ENCODE data around the gene TEDDM1.

Gene TEDDM1

DNA sequence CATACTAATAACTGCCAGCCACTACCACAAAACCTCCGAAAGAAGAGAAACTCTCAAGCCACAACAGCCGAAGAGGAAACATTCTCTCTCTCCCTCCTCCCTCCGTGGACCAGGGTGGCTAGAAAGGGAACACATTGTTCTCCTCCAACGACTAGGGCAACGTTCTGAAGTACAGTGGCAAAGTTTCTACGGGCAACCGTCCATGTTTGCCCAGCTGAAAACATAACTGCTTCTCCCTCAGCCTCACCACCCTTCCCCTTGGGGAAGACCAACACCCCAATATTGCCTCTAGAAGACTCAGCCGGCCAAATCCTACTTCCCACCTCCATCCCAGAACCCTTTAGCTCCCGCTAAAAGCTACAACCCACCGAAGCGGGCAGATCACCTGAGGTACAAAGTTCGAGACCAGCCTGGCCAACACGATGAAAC is 10.8 kb downstream of the TEDDM1 start:
- peak; percentile 66 to 81 for DNase-seq
- peak overlapping the region; percentile 96 to 97 for H3K27ac ChIP-seq
- H3K36me3 ChIP-seq = peaks cover 40 to 63% (median 62%) of the 10 kb centered on the region in 3 donors
- no peaks in the 10 kb centered on the region for H3K9me3 ChIP-seq
- TF ChIP-seq, protein P1, sequence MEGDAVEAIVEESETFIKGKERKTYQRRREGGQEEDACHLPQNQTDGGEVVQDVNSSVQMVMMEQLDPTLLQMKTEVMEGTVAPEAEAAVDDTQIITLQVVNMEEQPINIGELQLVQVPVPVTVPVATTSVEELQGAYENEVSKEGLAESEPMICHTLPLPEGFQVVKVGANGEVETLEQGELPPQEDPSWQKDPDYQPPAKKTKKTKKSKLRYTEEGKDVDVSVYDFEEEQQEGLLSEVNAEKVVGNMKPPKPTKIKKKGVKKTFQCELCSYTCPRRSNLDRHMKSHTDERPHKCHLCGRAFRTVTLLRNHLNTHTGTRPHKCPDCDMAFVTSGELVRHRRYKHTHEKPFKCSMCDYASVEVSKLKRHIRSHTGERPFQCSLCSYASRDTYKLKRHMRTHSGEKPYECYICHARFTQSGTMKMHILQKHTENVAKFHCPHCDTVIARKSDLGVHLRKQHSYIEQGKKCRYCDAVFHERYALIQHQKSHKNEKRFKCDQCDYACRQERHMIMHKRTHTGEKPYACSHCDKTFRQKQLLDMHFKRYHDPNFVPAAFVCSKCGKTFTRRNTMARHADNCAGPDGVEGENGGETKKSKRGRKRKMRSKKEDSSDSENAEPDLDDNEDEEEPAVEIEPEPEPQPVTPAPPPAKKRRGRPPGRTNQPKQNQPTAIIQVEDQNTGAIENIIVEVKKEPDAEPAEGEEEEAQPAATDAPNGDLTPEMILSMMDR (IDR thresholded peaks at IDR 0.05) = no peak
- intact Hi-C loops (cut with DNase I; ENCODE audit: low total_unique reads) = loop anchor here (5.0 to 10.0 kb wide), 2 partner anchors 213 to 365 kb away; partner anchors contain the start of gene RGS16
- H3K27me3 ChIP-seq = no peaks in the 10 kb centered on the region
- H3K4me1 ChIP-seq = peaks cover 0 to 48% (median 21%) of the 10 kb centered on the region in 4 donors
- H3K4me3 ChIP-seq = peak overlapping the region; percentile 80 to 85

DNA sequence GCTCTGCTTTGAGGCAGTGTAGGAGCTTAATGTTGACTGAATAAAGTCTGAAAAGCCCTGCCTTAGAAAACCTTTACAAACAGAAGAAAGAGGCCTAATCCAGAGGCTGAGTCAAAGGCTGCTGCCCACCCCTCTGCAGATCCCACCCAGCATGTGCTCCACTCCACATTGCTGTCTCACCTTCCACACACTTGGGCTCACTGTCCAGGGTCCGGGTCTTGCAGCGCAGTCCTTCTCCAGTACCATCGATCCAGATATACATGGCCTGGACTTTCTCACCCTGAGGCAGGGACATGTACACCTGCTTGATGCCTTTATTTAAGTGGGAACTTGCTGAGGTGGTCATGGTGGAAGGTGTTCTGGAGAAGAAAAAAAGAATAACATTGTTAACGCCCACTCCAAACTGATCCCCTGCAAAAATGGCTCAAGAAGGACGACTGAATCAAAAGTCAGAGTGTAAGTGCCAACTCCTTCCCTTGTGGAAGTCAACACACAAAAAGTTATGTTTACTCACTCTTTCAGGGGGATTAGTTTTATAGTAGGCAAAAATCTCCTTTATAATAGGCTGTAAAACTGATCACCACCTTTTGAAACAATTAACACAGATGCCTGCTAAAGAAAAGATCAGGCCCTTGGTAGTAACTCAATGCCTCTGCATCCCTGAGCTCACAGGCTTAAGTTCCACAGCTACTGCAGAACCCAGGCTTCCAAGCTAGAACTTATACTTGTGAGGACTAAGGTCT is 11.9 kb downstream of the TEDDM1 start:
- Histone ChIP-seq H3K27me3 (no peaks in the 10 kb centered on the region), H3K36me3 (peaks cover 51 to 74% (median 73%) of the 10 kb centered on the region in 3 donors), H3K27ac (peak overlapping the region; percentile 96 to 97), H3K4me1 (peaks cover 0 to 48% (median 21%) of the 10 kb centered on the region in 4 donors), H3K4me3 (peak overlapping the region; percentile 80 to 85), H3K9me3 (no peaks in the 10 kb centered on the region)
- intact Hi-C loops (cut with DNase I; ENCODE audit: low total_unique reads) = no loop called here
- TF ChIP-seq, protein P1 (IDR thresholded peaks at IDR 0.05) = no peak
- no peak for DNase-seq

DNA sequence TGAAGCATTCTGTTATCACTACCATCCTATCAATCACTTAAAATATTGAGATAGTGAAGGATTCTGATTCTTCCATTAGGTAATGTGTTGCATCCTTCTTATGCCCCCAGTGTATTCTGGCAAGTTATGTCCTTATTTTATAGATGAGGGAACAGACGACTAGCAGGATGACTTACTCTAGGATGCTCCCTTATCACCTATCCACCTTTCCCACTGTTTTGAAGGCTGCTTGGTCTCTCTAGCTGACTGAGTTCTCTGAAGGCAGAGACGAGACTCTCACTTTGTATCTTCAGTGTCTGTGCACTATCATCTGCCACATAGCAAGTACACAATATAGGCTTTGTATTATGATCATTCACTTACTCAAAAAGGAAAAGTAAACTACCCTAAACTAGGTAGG is 12.9 kb downstream of the TEDDM1 start:
- intact Hi-C loops (cut with DNase I; ENCODE audit: low total_unique reads) = no loop called here
- Histone ChIP-seq H3K27ac (peak overlapping the region in 1 of 2 donors; percentile 96), H3K4me3 (peak overlapping the region; percentile 80 to 85), H3K27me3 (no peaks in the 10 kb centered on the region), H3K36me3 (peaks cover 61 to 84% (median 83%) of the 10 kb centered on the region in 3 donors), H3K9me3 (no peaks in the 10 kb centered on the region), H3K4me1 (peaks cover 0 to 41% (median 19%) of the 10 kb centered on the region in 4 donors)
- DNase-seq = no peak
- TF ChIP-seq, protein P1 (IDR thresholded peaks at IDR 0.05) = no peak

DNA sequence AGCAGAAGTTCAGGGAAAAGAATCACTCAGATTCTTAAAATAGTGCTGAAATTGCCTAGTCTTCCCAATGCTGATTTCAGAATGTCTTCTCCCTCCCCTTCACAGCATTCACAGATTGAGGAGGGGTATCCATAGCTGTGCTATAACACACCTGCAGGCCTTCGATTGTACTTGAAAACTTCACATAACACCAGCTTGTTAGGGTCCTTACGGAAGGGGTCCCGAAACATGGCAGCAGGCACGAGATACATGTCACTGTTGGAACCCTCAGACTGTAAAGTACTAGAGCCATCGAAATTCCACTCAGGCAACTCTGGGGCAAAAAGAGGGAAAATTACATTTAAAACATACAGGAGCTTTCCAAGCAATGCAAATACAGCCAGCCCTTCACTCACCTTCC is 13.5 kb downstream of the TEDDM1 start:
- no peaks in the 10 kb centered on the region for H3K27me3 ChIP-seq
- peaks cover 67 to 90% (median 88%) of the 10 kb centered on the region in 3 donors for H3K36me3 ChIP-seq
- H3K4me1 ChIP-seq = peaks cover 0 to 38% (median 16%) of the 10 kb centered on the region in 4 donors
- TF ChIP-seq, protein P1 (IDR thresholded peaks at IDR 0.05) = no peak
- H3K9me3 ChIP-seq = no peaks in the 10 kb centered on the region
- intact Hi-C loops (cut with DNase I; ENCODE audit: low total_unique reads) = no loop called here
- H3K4me3 ChIP-seq = peak overlapping the region in 1 of 2 donors; percentile 85
- peak overlapping the region in 1 of 2 donors; percentile 7 for H3K27ac ChIP-seq
- no peak for DNase-seq

DNA sequence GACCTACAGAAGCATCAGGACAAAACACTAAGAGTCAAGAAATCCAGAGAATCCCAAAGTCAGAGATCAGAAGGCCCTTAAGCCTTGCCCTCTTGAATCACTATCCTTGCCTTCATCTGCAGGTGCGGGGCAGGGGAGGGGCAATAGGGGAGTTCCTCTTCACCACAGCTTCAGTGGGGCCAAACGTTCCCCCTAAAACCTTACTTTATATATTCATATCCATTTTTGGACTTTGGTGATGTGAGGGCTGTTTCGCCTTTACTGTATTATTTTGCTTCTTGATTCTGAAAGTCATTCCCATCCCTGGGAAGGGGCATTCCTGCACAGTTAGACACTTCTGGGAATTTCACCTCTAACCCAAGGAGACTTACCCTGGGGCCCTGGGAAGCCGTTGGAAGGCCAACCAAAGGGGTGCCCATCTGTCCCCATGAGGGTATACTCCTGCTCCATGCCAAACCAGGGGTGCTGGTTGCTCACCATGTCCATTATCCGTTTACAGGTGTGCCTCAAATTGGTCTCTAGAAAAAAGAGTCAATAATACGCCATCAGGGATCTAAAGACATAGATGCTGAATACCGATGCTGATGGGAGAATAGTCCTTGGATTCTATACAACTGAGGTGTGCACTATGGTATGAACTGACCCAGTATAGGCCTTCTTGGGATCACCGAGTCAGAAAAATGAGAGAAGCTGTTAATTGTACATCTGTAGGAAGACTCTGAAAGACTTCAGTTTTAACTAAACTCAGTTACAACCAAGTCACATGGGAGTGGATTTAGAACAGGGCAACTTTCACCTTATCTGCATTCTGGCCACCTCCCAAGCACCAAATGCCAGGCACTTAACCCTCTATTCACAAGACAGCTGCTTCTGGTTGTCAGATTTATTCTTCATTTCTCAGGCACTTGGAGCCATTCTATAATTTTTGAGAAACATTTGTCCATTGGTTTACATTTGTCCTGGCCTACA is 14.3 kb downstream of the TEDDM1 start:
- Histone ChIP-seq H3K36me3 (peaks cover 69 to 97% (median 84%) of the 10 kb centered on the region in 3 donors), H3K4me1 (peaks cover 0 to 38% (median 16%) of the 10 kb centered on the region in 4 donors)

More for the DNA sequence above, 14.3 kb downstream of the TEDDM1 start:
- H3K27me3 ChIP-seq = no peaks in the 10 kb centered on the region
- intact Hi-C loops (cut with DNase I; ENCODE audit: low total_unique reads) = no loop called here
- TF ChIP-seq, protein P1 (IDR thresholded peaks at IDR 0.05) = no peak
- H3K9me3 ChIP-seq = no peaks in the 10 kb centered on the region
- peak overlapping the region in 1 of 2 donors; percentile 7 for H3K27ac ChIP-seq
- peak overlapping the region in 1 of 2 donors; percentile 85 for H3K4me3 ChIP-seq
- no peak for DNase-seq
